H1 (cell line): ENCODE measurements around the gene IMPDH1. TPM values are rescaled to one million over a fixed set of nuclear protein-coding genes. Genes with fewer than 3 reads are reported as not detected.

Source experiments
- CTCF ChIA-PET: fragments of 300-600 bp; sonication (Branson Sonifier 250); formaldehyde crosslinking; loops from one replicate; lab custom pipeline; 2021; ENCODE audit not compliant: partially characterized antibody; lab: Charles Lee
- POLR2A ChIA-PET: fragments of 300-600 bp; sonication (Branson Sonifier 250); formaldehyde crosslinking; loops from one replicate; lab custom pipeline; 2021; ENCODE audit warnings: inconsistent platforms; ENCODE audit not compliant: partially characterized antibody; lab: Charles Lee
- DNase-seq, 2 experiments: peaks; one replicate each; pipeline versions ENCODE4 v3.0.0 to v3.0.0-alpha.2; 2010 to 2022; ENCODE audit warnings: low spot score in 2 of 2, low read depth in 1 of 2, mixed read lengths in 1 of 2
- FAIRE-seq: peaks from 2 replicates; lab custom pipeline; 2011; peaks lifted over from hg19 to GRCh38; lab: Jason Lieb, UNC
- H2AFZ ChIP-seq: 2 replicates; pipeline ENCODE4 v1.8.1; 2012; ENCODE audit warnings: low read length, inconsistent platforms
- H2AK5ac ChIP-seq: 2 replicates; pipeline ENCODE4 v1.6.1; 2013; ENCODE audit warnings: low read depth, low read length
- H2BK120ac ChIP-seq: replicated peaks from 2 replicates; pipeline ENCODE3; 2013; ENCODE audit warnings: low read depth, low read length, inconsistent platforms
- H2BK12ac ChIP-seq: 2 replicates; pipeline ENCODE4 v1.6.1; 2013; ENCODE audit warnings: low read depth, low read length
- H2BK15ac ChIP-seq: 2 replicates; pipeline ENCODE4 v1.6.1; 2013; ENCODE audit warnings: low read length
- H2BK20ac ChIP-seq: 2 replicates; pipeline ENCODE4 v1.6.1; 2013; ENCODE audit warnings: low read length
- H2BK5ac ChIP-seq: 2 replicates; pipeline ENCODE4 v1.6.1; 2013; ENCODE audit warnings: low read depth, low read length
- H3K14ac ChIP-seq: 2 replicates; pipeline ENCODE4 v1.6.1; 2013; ENCODE audit warnings: inconsistent platforms; ENCODE audit not compliant: insufficient read length
- H3K18ac ChIP-seq: 2 replicates; pipeline ENCODE4 v1.6.1; 2013; ENCODE audit warnings: low read length; ENCODE audit errors: extremely low read depth
- H3K23ac ChIP-seq: 2 replicates; pipeline ENCODE4 v1.6.1; 2013; ENCODE audit warnings: inconsistent platforms; ENCODE audit not compliant: insufficient read length
- H3K23me2 ChIP-seq: 2 replicates; pipeline ENCODE4 v1.6.1; 2013; ENCODE audit warnings: low read depth, low read length
- H3K27ac ChIP-seq: 2 replicates; pipeline ENCODE4 v1.6.1; 2011; ENCODE audit warnings: low read depth, low read length, inconsistent platforms
- H3K27me3 ChIP-seq, 4 experiments: replicated peaks in 1 of 4; 1 replicate in 1 of 4; 2 replicates in 3 of 4; pipeline versions ENCODE4 v1.6.1 to v1.8.1; 2011 to 2013; ENCODE audit warnings: low read length in 3 of 4, mild to moderate bottlenecking in 3 of 4, inconsistent platforms in 2 of 4, mixed read lengths in 2 of 4, moderate library complexity in 1 of 4; ENCODE audit not compliant: control insufficient read depth in 3 of 4, insufficient read depth in 3 of 4; ENCODE audit errors: extremely low read depth in 1 of 4
- H3K36me3 ChIP-seq, 4 experiments: 2 replicates each; pipeline versions ENCODE4 v1.6.1 to v1.8.1; 2011 to 2013; ENCODE audit warnings: mild to moderate bottlenecking in 4 of 4, low read length in 3 of 4, moderate library complexity in 2 of 4, control low read depth in 1 of 4, inconsistent platforms in 1 of 4; ENCODE audit not compliant: insufficient read depth in 4 of 4, control insufficient read depth in 2 of 4
- H3K4ac ChIP-seq: replicated peaks from 2 replicates; pipeline ENCODE3; 2013; ENCODE audit warnings: low read length, low read depth, mixed read lengths, inconsistent platforms; ENCODE audit not compliant: insufficient read length
- H3K4me1 ChIP-seq, 4 experiments: replicated peaks in 1 of 4; 1 replicate in 1 of 4; 2 replicates in 3 of 4; pipeline versions ENCODE4 v1.6.1 to v1.8.1; 2011 to 2013; ENCODE audit warnings: low read length in 3 of 4, inconsistent platforms in 2 of 4, mixed read lengths in 1 of 4; ENCODE audit not compliant: insufficient read depth in 4 of 4, control insufficient read depth in 3 of 4
- H3K4me2 ChIP-seq, 2 experiments: 2 replicates each; pipeline versions ENCODE4 v1.6.1 to v1.8.1; 2011 to 2013; ENCODE audit warnings: low read depth in 2 of 2, low read length in 2 of 2, control low read depth in 1 of 2, inconsistent platforms in 1 of 2, mild to moderate bottlenecking in 1 of 2; ENCODE audit not compliant: insufficient read depth in 1 of 2
- H3K4me3 ChIP-seq, 4 experiments: fragments of 200-600, 300-600 bp in 1 of 4; sonication (generic), shearing (Covaris generic), sonication (Bioruptor Twin) in 1 of 4; 2 replicates each; pipeline versions ENCODE4 v1.5.1 to v1.8.1; 2011 to 2016; ENCODE audit warnings: low read length in 4 of 4, low read depth in 3 of 4, control low read depth in 2 of 4, inconsistent platforms in 2 of 4, mild to moderate bottlenecking in 2 of 4, mixed read lengths in 1 of 4, moderate library complexity in 1 of 4; ENCODE audit not compliant: insufficient read depth in 2 of 4; ENCODE audit errors: extremely low read depth in 1 of 4
- H3K56ac ChIP-seq: replicated peaks from 2 replicates; pipeline ENCODE3; 2013; ENCODE audit warnings: low read depth, mild to moderate bottlenecking, mixed read lengths, low read length, inconsistent platforms; ENCODE audit not compliant: insufficient read length
- H3K79me1 ChIP-seq: 2 replicates; pipeline ENCODE4 v1.6.1; 2013; ENCODE audit warnings: low read depth, low read length, control low read depth
- H3K79me2 ChIP-seq, 2 experiments: 2 replicates each; pipeline versions ENCODE4 v1.6.1 to v1.8.1; 2012 to 2013; ENCODE audit warnings: low read length in 2 of 2, mild to moderate bottlenecking in 2 of 2, inconsistent platforms in 1 of 2; ENCODE audit not compliant: insufficient read depth in 2 of 2, control insufficient read depth in 1 of 2
- H3K9ac ChIP-seq, 4 experiments: replicated peaks in 1 of 4; 1 replicate in 1 of 4; 2 replicates in 3 of 4; pipeline versions ENCODE4 v1.6.1 to v1.8.1; 2011 to 2013; ENCODE audit warnings: low read depth in 3 of 4, low read length in 3 of 4, control low read depth in 2 of 4, mild to moderate bottlenecking in 2 of 4, moderate library complexity in 2 of 4, inconsistent platforms in 1 of 4; ENCODE audit errors: extremely low read depth in 1 of 4
- H3K9me3 ChIP-seq, 2 experiments: 2 replicates each; pipeline versions ENCODE4 v1.6.1 to v1.8.1; 2012 to 2013; ENCODE audit warnings: mild to moderate bottlenecking in 2 of 2, moderate library complexity in 2 of 2, control low read depth in 1 of 2, inconsistent platforms in 1 of 2, low read depth in 1 of 2, low read length in 1 of 2, mixed read lengths in 1 of 2; ENCODE audit not compliant: insufficient read depth in 2 of 2
- H4K20me1 ChIP-seq, 2 experiments: replicated peaks in 1 of 2; 2 replicates each; pipeline versions ENCODE3 to v1.8.1; 2011 to 2013; ENCODE audit warnings: inconsistent platforms in 2 of 2, low read length in 2 of 2, mild to moderate bottlenecking in 1 of 2; ENCODE audit not compliant: insufficient read depth in 2 of 2, control insufficient read depth in 1 of 2
- H4K5ac ChIP-seq: 2 replicates; pipeline ENCODE4 v1.6.1; 2013; ENCODE audit warnings: low read length, low read depth, mixed read lengths, inconsistent platforms; ENCODE audit not compliant: insufficient read length
- H4K8ac ChIP-seq: 2 replicates; pipeline ENCODE4 v1.8.0; 2013; ENCODE audit warnings: mild to moderate bottlenecking, moderate library complexity, low read length, inconsistent platforms; ENCODE audit not compliant: insufficient read depth; ENCODE audit errors: extremely low read depth
- H4K91ac ChIP-seq: replicated peaks from 2 replicates; pipeline ENCODE3; 2013; ENCODE audit warnings: low read length, mixed read lengths, inconsistent platforms; ENCODE audit not compliant: insufficient read length
- CTBP2 ChIP-seq: IDR thresholded peaks from 2 replicates; pipeline ENCODE4 v1.7.0; 2011; ENCODE audit warnings: borderline replicate concordance, mild to moderate bottlenecking, moderate library complexity, mixed read lengths, low read length; ENCODE audit not compliant: insufficient read depth, insufficient read length
- WGBS, 2 experiments: shearing (Covaris generic) in 1 of 2; methylation state at CpG; one replicate each; pipeline versions ENCODE4 v1.1.6 to v1.1.7; 2013 to 2015; ENCODE audit warnings: low lambda C conversion rate in 2 of 2, mixed read lengths in 2 of 2, inconsistent platforms in 1 of 2, low coverage in 1 of 2, missing lambda C conversion rate in 1 of 2; ENCODE audit not compliant: insufficient replicate concordance in 2 of 2, insufficient coverage in 1 of 2, insufficient read length in 1 of 2; ENCODE audit errors: extremely low coverage in 1 of 2, missing lambda C conversion rate in 1 of 2; 5-methylcytosine and 5-hydroxymethylcytosine counted together
- polyA plus RNA-seq, 7 experiments: library from polyadenylated mRNA; depleted of rRNA in 3 of 7; stranded (reverse) in 5 of 7; unstranded in 2 of 7; fragments of >200 nt in 5 of 7; fragments of 200-250 nt in 2 of 7; gene quantifications; 1 replicate in 5 of 7; 2 replicates in 1 of 7; 4 replicates in 1 of 7; pipeline versions ENCODE4 v1.2.1 to v1.2.3, GENCODE V29; 2011 to 2013; ENCODE audit warnings: missing spikeins in 2 of 7, mixed read lengths in 2 of 7
- total RNA-seq: library from RNA; stranded (reverse); fragmentation: NEBNext Ultra II Directional; extraction: Animal tissue kit (Norgen Biotek cat#: 25700); gene quantifications from 2 replicates; pipeline ENCODE4 v1.2.1, GENCODE V29; 2021

IMPDH1 gene
- total and polyA plus RNA-seq, 2 of the 8 experiments (the other 6 are each of a cell fraction or from before 2014, with no cell fraction given) = 45.8 TPM

DNA sequence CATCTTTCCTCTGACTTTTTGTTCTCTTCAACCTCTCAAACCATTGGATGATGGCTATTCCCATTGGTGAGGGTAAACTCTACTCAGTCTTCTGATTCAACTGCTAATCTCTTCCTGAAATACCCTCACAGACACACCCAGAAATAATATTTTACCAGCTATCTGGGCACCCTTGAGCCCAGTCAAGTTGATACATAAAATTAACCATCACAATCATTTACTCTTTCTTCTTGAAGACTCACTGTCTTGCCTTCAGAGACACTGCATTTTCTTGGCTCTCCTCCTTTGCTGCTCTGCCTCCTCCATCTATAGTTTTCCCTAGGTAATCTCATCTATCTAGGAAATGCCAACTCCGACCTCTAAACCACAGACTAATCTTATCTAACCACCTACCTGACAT is 35.7 kb downstream of the IMPDH1 start:
- H3K4me3 ChIP-seq = no peak overlapping the region
- 0 out of 7 replicates have a peak, but pooled peaks cover 0 to 3% (median 0%) of the 10 kb centered on the region in 4 experiments for H3K27me3 ChIP-seq
- ChIA-PET POLR2A (no interaction called here), CTCF (interaction anchor here (1.0 to 16.7 kb wide), 8 partner anchors 8 to 34 kb away, joined by 3 to 275 read pairs (median 4); partner anchors contain the start of gene RBM28)
- H3K9ac ChIP-seq = no peak overlapping the region
- H3K79me1 ChIP-seq = no peaks in the 10 kb centered on the region
- no peak overlapping the region for H2AFZ ChIP-seq
- H3K27ac ChIP-seq = no peak overlapping the region
- H4K5ac ChIP-seq = no peak overlapping the region
- no peak overlapping the region for H3K14ac ChIP-seq
- no peak overlapping the region for H4K91ac ChIP-seq
- H3K79me2 ChIP-seq = no peaks in the 10 kb centered on the region
- WGBS, 2 experiments = 81% methylated on average over 1 of the region's 1 CpG; no CpG with 5 or more reads in 1 of the 2 experiments
- no peak overlapping the region for H4K8ac ChIP-seq
- FAIRE-seq = no peak
- no peak for DNase-seq
- no peak overlapping the region for H2BK15ac ChIP-seq
- no peak overlapping the region for H3K4ac ChIP-seq
- H3K36me3 ChIP-seq = no peaks in the 10 kb centered on the region
- H4K20me1 ChIP-seq = no peaks in the 10 kb centered on the region
- H3K18ac ChIP-seq = no peak overlapping the region
- no peak overlapping the region for H2BK120ac ChIP-seq
- H3K9me3 ChIP-seq = no peaks in the 10 kb centered on the region
- H2AK5ac ChIP-seq = no peak overlapping the region
- H3K4me2 ChIP-seq = no peak overlapping the region
- no peaks in the 10 kb centered on the region for H3K4me1 ChIP-seq
- no peak for TF ChIP-seq CTBP2
- no peak overlapping the region for H2BK20ac ChIP-seq
- H2BK5ac ChIP-seq = no peak overlapping the region
- no peak overlapping the region for H2BK12ac ChIP-seq
- no peak overlapping the region for H3K56ac ChIP-seq
- no peak overlapping the region for H3K23ac ChIP-seq
- no peaks in the 10 kb centered on the region for H3K23me2 ChIP-seq
